Chondrocyte (in vitro differentiated cells): Measurements from ENCODE around the gene BIN1. TPM values are rescaled to one million over a fixed set of nuclear protein-coding genes. Genes with fewer than 3 reads are reported as not detected.

Experiments
- DNase-seq: peaks from one replicate; pipeline ENCODE4 v3.0.0; 2021; ENCODE audit warnings: mixed read lengths, low spot score
- H3K27ac Mint-ChIP-seq: one replicate; pipeline ENCODE4 v1.8.0; 2021; ENCODE audit warnings: mild to moderate bottlenecking, moderate library complexity, mixed read lengths; ENCODE audit not compliant: unreplicated experiment
- H3K27me3 Mint-ChIP-seq: 2 replicates; pipeline ENCODE4 v1.8.0; 2021; ENCODE audit warnings: low read depth, mixed read lengths
- H3K36me3 Mint-ChIP-seq: 2 replicates; pipeline ENCODE4 v1.8.0; 2021; ENCODE audit warnings: low read depth, mixed read lengths
- H3K4me1 Mint-ChIP-seq: 2 replicates; pipeline ENCODE4 v1.8.0; 2021; ENCODE audit warnings: low read depth, mild to moderate bottlenecking, mixed read lengths
- H3K4me3 Mint-ChIP-seq: one replicate; pipeline ENCODE4 v1.8.0; 2021; ENCODE audit warnings: mild to moderate bottlenecking, moderate library complexity, mixed read lengths; ENCODE audit not compliant: unreplicated experiment
- H3K9me3 Mint-ChIP-seq: 2 replicates; pipeline ENCODE4 v1.8.0; 2021; ENCODE audit warnings: low read depth, mixed read lengths
- total RNA-seq: library from RNA; stranded (reverse); gene quantifications from 3 replicates; pipeline ENCODE4 v1.2.1, GENCODE V29; 2021
- TF ChIP-seq, protein P1 (sequence below): fragments of 200-600 bp; sonication (generic); IDR thresholded peaks from 2 replicates; pipeline ENCODE4 v1.5.0; 2021; ENCODE audit warnings: antibody characterized with exemption, mild to moderate bottlenecking, moderate library complexity

BIN1 gene
- total RNA-seq, 1 donor from 2014 or later, result 64.0 TPM

DNA sequence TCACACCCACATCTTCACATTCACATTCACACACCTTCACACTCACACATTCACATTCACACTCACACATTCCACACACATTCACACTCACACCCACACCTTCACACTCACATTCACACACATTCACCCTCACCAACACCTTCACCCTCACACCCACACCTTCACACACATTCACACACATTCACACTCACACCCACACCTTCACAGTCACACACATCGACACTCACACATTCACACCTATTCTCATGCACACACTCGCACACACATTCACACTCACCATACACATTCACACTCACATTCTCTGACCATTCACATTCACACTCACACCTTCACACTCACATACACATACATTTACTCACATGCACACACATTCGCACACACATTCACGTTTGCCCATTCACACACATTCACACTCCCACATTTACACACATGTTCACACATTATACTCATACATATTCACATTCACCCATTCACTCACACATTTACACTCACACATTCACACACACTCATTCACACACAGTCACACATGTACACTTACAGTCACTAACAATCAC lies 62.7 kb downstream of the BIN1 start:
- TF ChIP-seq, protein P1, sequence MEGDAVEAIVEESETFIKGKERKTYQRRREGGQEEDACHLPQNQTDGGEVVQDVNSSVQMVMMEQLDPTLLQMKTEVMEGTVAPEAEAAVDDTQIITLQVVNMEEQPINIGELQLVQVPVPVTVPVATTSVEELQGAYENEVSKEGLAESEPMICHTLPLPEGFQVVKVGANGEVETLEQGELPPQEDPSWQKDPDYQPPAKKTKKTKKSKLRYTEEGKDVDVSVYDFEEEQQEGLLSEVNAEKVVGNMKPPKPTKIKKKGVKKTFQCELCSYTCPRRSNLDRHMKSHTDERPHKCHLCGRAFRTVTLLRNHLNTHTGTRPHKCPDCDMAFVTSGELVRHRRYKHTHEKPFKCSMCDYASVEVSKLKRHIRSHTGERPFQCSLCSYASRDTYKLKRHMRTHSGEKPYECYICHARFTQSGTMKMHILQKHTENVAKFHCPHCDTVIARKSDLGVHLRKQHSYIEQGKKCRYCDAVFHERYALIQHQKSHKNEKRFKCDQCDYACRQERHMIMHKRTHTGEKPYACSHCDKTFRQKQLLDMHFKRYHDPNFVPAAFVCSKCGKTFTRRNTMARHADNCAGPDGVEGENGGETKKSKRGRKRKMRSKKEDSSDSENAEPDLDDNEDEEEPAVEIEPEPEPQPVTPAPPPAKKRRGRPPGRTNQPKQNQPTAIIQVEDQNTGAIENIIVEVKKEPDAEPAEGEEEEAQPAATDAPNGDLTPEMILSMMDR, result no peak
- Mint-ChIP-seq H3K27ac (no peak overlapping the region), H3K9me3 (no peaks in the 10 kb centered on the region), H3K4me3 (no peak overlapping the region), H3K4me1 (no peaks in the 10 kb centered on the region), H3K27me3 (no peaks in the 10 kb centered on the region), H3K36me3 (peaks cover 6% of the 10 kb centered on the region)
- DNase-seq, result no peak

DNA sequence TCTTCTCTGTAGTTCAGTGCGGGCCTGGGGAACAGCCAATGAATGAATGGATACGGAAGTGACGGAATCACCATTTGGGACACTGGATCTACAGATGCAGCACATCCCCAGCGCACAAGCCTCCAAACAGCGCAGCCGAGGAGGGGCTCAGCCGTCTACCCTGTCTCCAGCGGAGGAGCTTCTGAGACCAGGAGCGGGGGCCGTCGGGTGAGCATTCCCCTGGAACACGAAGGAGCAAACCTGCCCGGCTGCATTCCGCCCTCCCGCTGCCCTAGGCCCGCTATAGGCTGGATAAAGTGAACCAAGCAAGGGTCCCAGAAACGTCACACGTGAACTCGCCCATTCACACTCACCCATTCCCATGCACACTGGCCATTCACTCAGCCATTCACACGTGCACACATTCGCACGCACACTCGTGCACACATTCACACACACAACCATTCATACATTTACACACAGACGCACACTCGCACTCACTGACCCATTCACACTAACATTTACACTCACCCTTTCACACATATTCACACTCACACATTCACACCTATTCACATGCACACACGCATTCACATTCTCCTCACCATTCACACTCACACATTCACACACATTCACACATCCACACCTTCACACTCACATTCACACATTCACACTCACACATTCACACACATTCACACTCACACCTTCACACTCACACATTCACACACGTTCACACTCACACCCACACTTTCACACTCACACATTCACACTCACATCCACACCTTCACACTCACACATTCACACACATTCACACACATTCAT lies 63.4 kb downstream of the BIN1 start:
- Mint-ChIP-seq H3K4me3 (no peak overlapping the region), H3K36me3 (peaks cover 5% of the 10 kb centered on the region), H3K9me3 (no peaks in the 10 kb centered on the region), H3K27me3 (no peaks in the 10 kb centered on the region), H3K27ac (no peak overlapping the region), H3K4me1 (no peaks in the 10 kb centered on the region)
- peak; percentile 86 for DNase-seq
- TF ChIP-seq, protein P1, result no peak

DNA sequence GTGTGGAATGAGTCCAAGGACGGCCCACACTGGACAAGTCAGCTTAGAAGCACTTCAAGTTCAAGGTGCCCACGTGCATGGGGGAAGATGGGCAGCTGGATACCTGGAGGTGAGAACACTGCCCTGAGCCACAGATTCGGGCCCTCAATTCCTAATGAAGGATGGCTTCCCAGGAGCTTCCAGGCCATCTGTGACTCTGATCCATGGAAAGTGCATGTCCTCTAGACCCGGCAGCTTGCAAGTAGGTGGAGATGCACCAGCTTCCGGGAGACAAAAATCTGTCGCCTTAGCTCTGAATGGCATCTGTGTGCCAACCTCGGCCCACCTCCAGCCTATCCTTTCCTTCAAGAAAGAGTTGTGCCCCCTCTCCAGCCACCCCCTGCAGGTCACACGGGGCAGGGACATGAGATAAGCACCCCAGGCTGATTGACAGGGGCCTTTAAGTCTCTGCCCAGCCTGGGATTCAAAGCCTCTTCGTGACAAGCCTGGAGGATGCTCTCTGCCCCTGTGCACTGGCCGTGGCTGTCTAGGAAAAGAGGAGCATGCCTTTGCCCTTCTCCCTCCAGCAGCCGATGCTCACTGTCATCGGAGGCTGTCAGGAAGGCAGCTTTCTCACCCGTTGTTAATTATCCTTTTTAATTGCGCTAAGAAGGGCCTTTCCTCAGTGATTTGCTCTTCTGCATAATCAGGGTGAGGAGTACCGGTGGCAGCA lies 65.5 kb downstream of the BIN1 start:
- peak; percentile 63 for DNase-seq
- Mint-ChIP-seq H3K9me3 (no peaks in the 10 kb centered on the region), H3K27me3 (no peaks in the 10 kb centered on the region), H3K4me1 (peaks cover 4% of the 10 kb centered on the region), H3K27ac (no peak overlapping the region), H3K36me3 (no peaks in the 10 kb centered on the region), H3K4me3 (no peak overlapping the region)
- TF ChIP-seq, protein P1, result no peak

- peaks cover 4% of the 10 kb centered on the region for H3K4me1 Mint-ChIP-seq
- TF ChIP-seq, protein P1, result no peak
- H3K36me3 Mint-ChIP-seq, result no peaks in the 10 kb centered on the region
- H3K27me3 Mint-ChIP-seq, result no peaks in the 10 kb centered on the region
- H3K4me3 Mint-ChIP-seq, result no peak overlapping the region
- no peak overlapping the region for H3K27ac Mint-ChIP-seq
- no peaks in the 10 kb centered on the region for H3K9me3 Mint-ChIP-seq
- no peak for DNase-seq
Measured at GRCh38 chr2:127040169-127040568, 66.8 kb downstream of the BIN1 start.

DNA sequence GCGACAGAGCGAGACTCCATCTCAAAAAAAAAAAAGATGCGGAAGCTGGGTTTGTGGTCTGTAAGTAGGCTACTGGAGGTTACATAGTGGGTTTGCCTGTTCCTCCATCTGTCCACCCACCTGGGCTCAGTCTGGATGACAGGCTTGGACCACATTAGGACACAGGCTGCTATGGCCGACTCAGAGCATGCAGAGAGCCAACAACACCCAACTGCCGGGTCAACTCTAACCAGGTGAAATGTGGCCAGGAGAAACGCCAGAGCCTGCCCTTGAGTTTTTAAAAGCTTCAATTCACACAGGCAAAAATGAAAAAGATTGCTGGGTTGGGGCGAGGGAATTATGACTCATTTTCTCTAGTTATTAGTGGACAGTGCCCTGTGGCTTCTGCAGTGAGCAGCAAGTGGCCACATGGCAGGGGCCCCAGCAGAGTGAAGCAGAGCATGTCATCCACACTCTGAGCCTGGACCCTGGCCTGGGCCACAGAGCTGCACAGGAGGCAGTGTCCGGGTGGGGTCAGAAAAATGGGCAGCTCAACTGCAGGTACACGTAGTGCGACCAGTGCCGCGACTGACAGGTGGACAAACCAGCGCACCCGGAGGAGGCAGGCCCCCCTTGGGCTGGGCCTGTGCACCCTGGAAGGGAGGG lies 67.4 kb downstream of the BIN1 start:
- H3K9me3 Mint-ChIP-seq, result no peaks in the 10 kb centered on the region
- H3K4me3 Mint-ChIP-seq, result no peak overlapping the region
- peaks cover 8% of the 10 kb centered on the region for H3K4me1 Mint-ChIP-seq
- H3K27ac Mint-ChIP-seq, result no peak overlapping the region
- DNase-seq, result peak; percentile 87
- H3K36me3 Mint-ChIP-seq, result no peaks in the 10 kb centered on the region
- H3K27me3 Mint-ChIP-seq, result no peaks in the 10 kb centered on the region
- TF ChIP-seq, protein P1, result no peak
